Activated B cell treated with CpG ODN at 0.5 μM for 24 hours (primary cell): Measurements from ENCODE around the gene LCE1F. TPM values are rescaled to one million over a fixed set of nuclear protein-coding genes. Genes with fewer than 3 reads are reported as not detected.

Experiments
- ATAC-seq: fragments of 200-7000 bp; cut with Tn5 transposase; one replicate; pipeline ENCODE4 v1.10.0; 2021; ENCODE audit warnings: low read depth, mild to moderate bottlenecking, moderate library complexity
- CTCF ChIA-PET: fragments of 350-600 bp; sonication (Branson Sonifier 250); formaldehyde crosslinking; loops from one replicate; lab custom pipeline; 2021; ENCODE audit warnings: antibody characterized with exemption; lab: Charles Lee
- POLR2A ChIA-PET: fragments of 350-600 bp; sonication (Branson Sonifier 250); formaldehyde crosslinking; loops from one replicate; lab custom pipeline; 2021; ENCODE audit warnings: antibody characterized with exemption; lab: Charles Lee
- DNase-seq: peaks from one replicate; pipeline ENCODE4 v3.0.0; 2022
- H3K27ac Mint-ChIP-seq: one replicate; pipeline ENCODE4 v1.8.0; 2020; ENCODE audit warnings: mixed read lengths
- H3K27me3 Mint-ChIP-seq: one replicate; pipeline ENCODE4 v1.8.0; 2021; ENCODE audit warnings: mixed read lengths
- H3K36me3 Mint-ChIP-seq: one replicate; pipeline ENCODE4 v1.8.0; 2021; ENCODE audit warnings: low read depth, mixed read lengths
- H3K4me1 Mint-ChIP-seq: one replicate; pipeline ENCODE4 v1.8.0; 2021; ENCODE audit warnings: mixed read lengths
- H3K4me3 Mint-ChIP-seq: one replicate; pipeline ENCODE4 v1.8.0; 2020; ENCODE audit warnings: mild to moderate bottlenecking, mixed read lengths
- H3K9me3 Mint-ChIP-seq: one replicate; pipeline ENCODE4 v1.8.0; 2020; ENCODE audit warnings: mixed read lengths
- CTCF ChIP-seq: fragments of 200-600 bp; IDR thresholded peaks from one replicate; pipeline ENCODE4 v1.8.0; 2022; ENCODE audit warnings: antibody characterized with exemption, mild to moderate bottlenecking
- intact Hi-C: fragments of 100-400 bp; cut with micrococcal nuclease; formaldehyde crosslinking; loops from one replicate; pipeline ENCODE4 v1.15.1; 2024
- total RNA-seq: library from RNA; stranded (reverse); gene quantifications from 2 replicates; pipeline ENCODE4 v1.2.3, GENCODE V29; 2022

Gene LCE1F
- total RNA-seq, 1 donor from 2014 or later: not detected

- peaks cover 13% of the 10 kb centered on the region for H3K27me3 Mint-ChIP-seq
- POLR2A ChIA-PET: no interaction called here
These were observed 27.1 kb upstream of the LCE1F start for GRCh38 chr1:152747831-152748230.

GRCh38 chr1:152752225-152752624 lies 22.7 kb upstream of the LCE1F start:
- no peak for TF ChIP-seq CTCF
- peaks cover 3% of the 10 kb centered on the region for H3K9me3 Mint-ChIP-seq
- ChIA-PET POLR2A (no interaction called here), CTCF (no interaction called here)
- no peak overlapping the region for H3K27ac Mint-ChIP-seq
- peaks cover 20% of the 10 kb centered on the region for H3K27me3 Mint-ChIP-seq
- ATAC-seq (no peak), DNase-seq (no peak)
- intact Hi-C loops: no loop called here
- H3K4me1 Mint-ChIP-seq: no peaks in the 10 kb centered on the region
- H3K4me3 Mint-ChIP-seq: no peak overlapping the region
- H3K36me3 Mint-ChIP-seq: no peaks in the 10 kb centered on the region

More at GRCh38 chr1:152747831-152748230, 27.1 kb upstream of the LCE1F start:
- ATAC-seq: no peak
- no peak for TF ChIP-seq CTCF
- DNase-seq: no peak
- Mint-ChIP-seq H3K36me3 (no peaks in the 10 kb centered on the region), H3K27ac (no peak overlapping the region), H3K4me3 (no peak overlapping the region), H3K9me3 (no peaks in the 10 kb centered on the region), H3K4me1 (no peaks in the 10 kb centered on the region)
- CTCF ChIA-PET: no interaction called here
- intact Hi-C loops: no loop called here

- no peak for DNase-seq
- Mint-ChIP-seq H3K4me3 (no peak overlapping the region), H3K4me1 (no peaks in the 10 kb centered on the region), H3K36me3 (no peaks in the 10 kb centered on the region), H3K27me3 (peaks cover 18% of the 10 kb centered on the region), H3K27ac (no peak overlapping the region), H3K9me3 (peaks cover 3% of the 10 kb centered on the region)
- no peak for TF ChIP-seq CTCF
- ChIA-PET POLR2A (no interaction called here), CTCF (no interaction called here)
- intact Hi-C loops: no loop called here
- ATAC-seq: no peak
These were observed 21.4 kb upstream of the LCE1F start for GRCh38 chr1:152753586-152753985.

- ChIA-PET CTCF (no interaction called here), POLR2A (no interaction called here)
- Mint-ChIP-seq H3K36me3 (no peaks in the 10 kb centered on the region), H3K4me3 (no peak overlapping the region), H3K9me3 (peaks cover 3% of the 10 kb centered on the region), H3K4me1 (no peaks in the 10 kb centered on the region), H3K27me3 (peaks cover 19% of the 10 kb centered on the region), H3K27ac (no peak overlapping the region)
- no peak for TF ChIP-seq CTCF
- intact Hi-C loops: no loop called here
- ATAC-seq (no peak), DNase-seq (no peak)
These were observed 18.1 kb upstream of the LCE1F start for GRCh38 chr1:152756872-152757271.

- no peak for TF ChIP-seq CTCF
- no peaks in the 10 kb centered on the region for H3K36me3 Mint-ChIP-seq
- no peak for ATAC-seq
- POLR2A ChIA-PET: no interaction called here
- H3K27ac Mint-ChIP-seq: no peak within 1 kb of the TSS
- CTCF ChIA-PET: no interaction called here
- H3K4me1 Mint-ChIP-seq: no peaks in the 10 kb centered on the region
- H3K27me3 Mint-ChIP-seq: peaks cover 17% of the 10 kb centered on the region
- peaks cover 3% of the 10 kb centered on the region for H3K9me3 Mint-ChIP-seq
- H3K4me3 Mint-ChIP-seq: no peak within 1 kb of the TSS
- DNase-seq: no peak
- intact Hi-C loops: no loop called here
These were observed 17.2 kb upstream of the LCE1F start, which contains the start of gene KPRP for GRCh38 chr1:152757747-152758146. Gene KPRP (plus strand): TSS chr1:152758025. CDS start chr1:152759589, 1,564 bp downstream.
